GM19328 (cell line): ENCODE measurements around the gene SPATA9.

Experiments
- ATAC-seq: cut with Tn5 transposase; IDR thresholded peaks from one replicate; pipeline ENCODE4 v1.9.1; 2021; ENCODE audit warnings: mild to moderate bottlenecking, moderate library complexity; ENCODE audit not compliant: unreplicated experiment

Gene SPATA9

GRCh38 chr5:95689680-95690079, 6.9 kb upstream of the SPATA9 start:
- no peak for ATAC-seq

GRCh38 chr5:95686651-95687050, 3.9 kb upstream of the SPATA9 start:
- ATAC-seq: no peak

DNA sequence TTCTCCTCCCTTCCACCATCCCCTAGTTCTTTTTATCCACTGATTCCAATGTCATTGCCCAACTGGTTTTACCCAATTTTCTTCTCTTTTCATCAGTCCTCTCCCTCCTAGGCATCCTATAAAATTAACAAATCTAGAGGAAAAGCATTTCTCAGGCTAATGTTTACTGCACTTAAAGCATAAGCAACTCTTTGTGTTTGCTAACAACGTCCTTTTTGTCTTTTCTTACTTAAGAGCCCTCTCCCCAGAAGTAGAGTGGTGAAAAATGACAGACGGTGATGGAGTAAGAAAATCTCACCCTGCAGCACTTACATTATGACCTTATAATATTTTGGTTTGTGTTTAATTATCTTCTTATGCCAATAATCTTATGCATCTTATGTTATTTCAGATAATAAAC, 1.6 kb upstream of the SPATA9 start:
- ATAC-seq: no peak

- ATAC-seq: no peak
Measured at GRCh38 chr5:95673081-95673480, 9.7 kb downstream of the SPATA9 start.

- no peak for ATAC-seq
Measured at GRCh38 chr5:95672641-95673040, 10.2 kb downstream of the SPATA9 start.

GRCh38 chr5:95671826-95672225, 11.0 kb downstream of the SPATA9 start:
- no peak for ATAC-seq

GRCh38 chr5:95670568-95670967, 12.2 kb downstream of the SPATA9 start:
- no peak for ATAC-seq

GRCh38 chr5:95669985-95670384, 12.8 kb downstream of the SPATA9 start:
- ATAC-seq: no peak

GRCh38 chr5:95669540-95669939, 13.3 kb downstream of the SPATA9 start:
- ATAC-seq: no peak

DNA sequence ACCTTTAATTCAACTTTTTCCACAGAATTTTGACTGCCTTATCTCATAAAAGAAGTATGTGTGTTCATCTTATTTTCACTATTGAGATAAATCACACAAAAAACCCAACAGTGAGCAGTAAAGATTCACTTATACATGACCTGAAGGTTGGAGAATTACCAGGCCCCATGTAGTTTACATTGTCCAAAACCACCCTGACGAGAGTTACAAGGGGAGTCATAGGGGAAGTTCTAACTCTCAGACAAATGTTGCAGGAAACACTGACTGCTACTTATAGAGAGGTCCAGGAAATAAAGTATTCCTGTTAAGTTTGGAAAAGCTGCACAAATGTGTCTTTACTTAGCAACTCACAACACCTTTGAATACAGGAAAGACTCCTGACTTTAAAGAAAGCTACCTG, 14.1 kb downstream of the SPATA9 start:
- no peak for ATAC-seq

- no peak for ATAC-seq
Measured at GRCh38 chr5:95668216-95668615, 14.6 kb downstream of the SPATA9 start.

- ATAC-seq: no peak
Measured at GRCh38 chr5:95667678-95668077, 15.1 kb downstream of the SPATA9 start.

- no peak for ATAC-seq
Measured at GRCh38 chr5:95667061-95667618, 15.7 kb downstream of the SPATA9 start.

DNA sequence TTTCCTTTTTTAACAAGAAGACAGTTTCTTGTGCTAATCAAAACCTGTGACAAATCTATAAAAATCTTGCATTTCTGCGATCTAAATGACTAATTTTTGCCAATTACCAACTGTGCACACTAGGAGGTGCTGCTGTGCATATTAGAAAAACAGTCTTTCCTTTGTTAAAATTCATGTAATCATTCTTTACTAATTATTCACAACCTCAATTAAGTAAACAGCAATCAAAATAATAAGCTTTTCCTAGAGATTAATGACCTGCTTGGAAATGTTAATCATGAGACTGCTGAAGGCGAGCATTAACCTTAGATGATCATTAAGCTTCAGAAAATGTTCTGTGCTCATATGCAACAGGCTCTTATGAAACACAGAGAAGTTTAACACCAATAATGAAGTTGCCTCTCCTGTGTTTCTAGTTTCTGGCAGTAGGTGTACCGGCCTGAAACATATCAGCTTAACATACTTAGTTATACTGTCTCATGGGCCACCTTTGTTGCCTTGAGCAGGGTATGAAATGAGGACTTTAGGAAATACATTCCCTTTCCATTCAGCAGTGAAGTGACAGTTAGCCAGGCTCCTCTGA, 18.5 kb downstream of the SPATA9 start:
- ATAC-seq: no peak

DNA sequence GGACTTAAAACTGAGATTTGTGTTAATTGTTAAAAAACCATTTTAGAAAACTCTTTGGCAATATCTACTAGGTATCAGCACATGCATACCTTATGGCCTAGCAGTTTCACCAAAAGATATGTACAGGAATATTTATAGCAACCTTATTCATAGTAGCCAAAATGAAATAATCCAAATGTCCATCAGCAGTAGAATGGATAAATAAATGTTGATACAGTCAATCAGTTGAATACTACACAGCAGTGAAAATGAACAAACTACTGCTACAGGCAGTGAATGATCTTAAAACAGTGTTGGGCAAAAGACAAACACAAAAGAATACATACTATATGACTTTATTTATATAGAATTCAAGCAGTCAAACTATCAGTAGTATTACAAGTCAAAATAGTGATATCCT, 19.8 kb downstream of the SPATA9 start:
- no peak for ATAC-seq

DNA sequence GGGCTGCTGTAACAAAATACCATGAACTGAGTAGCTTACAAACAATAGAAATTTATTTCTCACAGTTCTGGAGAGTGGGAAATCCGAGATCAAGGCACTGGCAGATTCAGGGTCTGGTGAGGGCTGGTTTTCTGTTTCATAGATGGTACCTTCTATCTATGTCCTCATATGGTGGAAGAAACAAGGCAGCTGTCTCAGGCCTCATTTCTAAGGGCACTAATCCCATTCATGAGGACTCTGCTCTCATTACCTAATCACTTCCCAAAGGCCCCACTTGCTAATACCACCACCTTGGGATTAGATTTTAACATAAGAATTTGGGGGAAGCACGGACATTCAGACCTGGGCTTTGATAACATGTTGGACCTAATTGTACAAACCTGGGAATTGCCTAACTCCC, 22.7 kb downstream of the SPATA9 start:
- no peak for ATAC-seq

DNA sequence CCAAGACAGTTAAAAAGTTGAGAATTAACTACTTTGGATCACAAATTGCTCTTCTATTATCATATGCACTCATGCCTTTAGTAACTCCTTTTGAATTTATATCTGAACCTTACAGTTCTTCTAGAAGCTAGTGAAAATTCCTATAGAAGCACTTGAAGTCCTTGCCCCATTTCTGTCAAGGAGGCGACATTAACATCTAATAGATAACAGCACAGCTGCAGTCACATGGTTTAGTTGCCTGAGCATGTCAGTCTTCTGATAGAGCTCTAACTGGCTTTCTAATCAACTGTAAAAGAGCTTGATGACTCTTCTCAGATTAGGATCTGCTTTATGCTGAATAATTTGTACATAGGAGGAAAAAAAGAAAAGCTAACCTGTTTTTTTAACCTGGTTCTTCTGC, 27.2 kb downstream of the SPATA9 start:
- no peak for ATAC-seq

- no peak for ATAC-seq
Measured at GRCh38 chr5:95654196-95654595, 28.6 kb downstream of the SPATA9 start.

DNA sequence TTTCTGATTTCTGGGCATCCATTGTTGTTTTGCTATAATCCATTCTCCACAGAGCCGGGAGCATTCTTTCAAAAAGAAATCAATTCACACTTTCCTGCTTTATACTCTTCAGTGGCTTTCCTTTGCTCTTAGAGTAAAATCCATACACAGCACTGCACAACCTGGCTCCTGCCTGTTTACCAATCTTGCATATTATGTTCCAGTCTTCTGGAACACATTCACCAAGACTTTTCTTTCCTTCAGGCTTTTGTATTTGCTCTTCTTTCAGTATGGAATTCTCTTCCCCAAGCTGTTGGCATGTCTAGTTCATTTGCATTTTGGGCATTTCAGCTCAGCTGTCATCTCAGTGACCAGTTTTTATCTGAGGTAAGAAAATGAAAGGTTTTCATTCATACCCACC, 29.9 kb downstream of the SPATA9 start:
- ATAC-seq: no peak

- no peak for ATAC-seq
Measured at GRCh38 chr5:95649842-95650620, 32.8 kb downstream of the SPATA9 start.

DNA sequence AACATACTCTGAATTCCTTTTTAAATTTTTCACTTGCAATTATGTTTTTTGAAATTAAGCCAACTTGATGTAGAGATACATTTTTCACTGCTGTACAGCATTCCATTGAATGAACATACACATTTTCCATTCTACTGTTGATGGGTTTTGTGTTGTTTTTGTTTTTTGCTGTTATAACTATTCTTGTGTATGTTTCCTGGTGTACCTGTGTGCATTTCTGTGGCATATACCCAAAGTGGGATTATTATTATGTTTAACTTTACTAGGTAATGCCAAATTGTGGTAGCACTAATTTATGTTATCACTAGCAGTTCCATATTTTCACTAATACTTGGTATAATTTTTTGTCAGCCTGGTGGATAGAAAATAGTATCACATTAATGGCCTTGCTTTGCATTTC, 33.5 kb downstream of the SPATA9 start:
- ATAC-seq: no peak
